T47D (cell line): ENCODE results near the gene HABP4.

Source experiments
- DNase-seq, 2 experiments: peaks; one replicate each; pipeline versions ENCODE4 v3.0.0 to v3.0.0-alpha.2; 2011 to 2012; ENCODE audit warnings: low read depth in 1 of 2, low spot score in 1 of 2
- JUND ChIP-seq: IDR thresholded peaks from 2 replicates; pipeline ENCODE4 v1.6.1; 2012; ENCODE audit warnings: low read depth
- in situ Hi-C: cut with HindIII; loops from 2 replicates; pipeline ENCODE4 v1.10.0; 2016; ENCODE audit warnings: low sequenced_read_pairs, low pct_unique_long_range_greater_than_20kb

The HABP4 gene

GRCh38 chr9:96449845-96450612 is at the start of gene HABP4:
HABP4 (plus strand) TSS chr9:96450169; CDS start chr9:96450280, 111 bp downstream.
- in situ Hi-C loops = no loop called here
- DNase-seq = peak; percentile 92 to 95
- TF ChIP-seq JUND = no peak

GRCh38 chr9:96408409-96409280 is 41.3 kb upstream of the HABP4 start:
- TF ChIP-seq JUND = no peak
- in situ Hi-C loops = no loop called here
- peak in 1 of 2 experiments; percentile 49 for DNase-seq

GRCh38 chr9:96411129-96411838 is 38.7 kb upstream of the HABP4 start:
- in situ Hi-C loops = no loop called here
- TF ChIP-seq JUND = no peak
- no peak for DNase-seq

GRCh38 chr9:96412174-96412913 is 37.6 kb upstream of the HABP4 start:
- DNase-seq = no peak
- in situ Hi-C loops = no loop called here
- no peak for TF ChIP-seq JUND

GRCh38 chr9:96413302-96414221 is 36.4 kb upstream of the HABP4 start:
- in situ Hi-C loops = no loop called here
- peak in 1 of 2 experiments; percentile 37 for DNase-seq
- no peak for TF ChIP-seq JUND

- in situ Hi-C loops = no loop called here
- no peak for TF ChIP-seq JUND
- DNase-seq = peak; percentile 55 to 85
Observed at GRCh38 chr9:96417051-96417586, 32.9 kb upstream of the HABP4 start.

GRCh38 chr9:96417661-96418082 is 32.3 kb upstream of the HABP4 start:
- DNase-seq = no peak
- TF ChIP-seq JUND = no peak
- in situ Hi-C loops = no loop called here

- TF ChIP-seq JUND = no peak
- peak; percentile 82 to 97 for DNase-seq
- in situ Hi-C loops = no loop called here
Observed at GRCh38 chr9:96418083-96418919, 31.7 kb upstream of the HABP4 start, which contains the start of gene ZNF367. ZNF367 (minus strand) TSS chr9:96418370; CDS start chr9:96418032, 338 bp downstream.

GRCh38 chr9:96418920-96419690 is 30.9 kb upstream of the HABP4 start:
- in situ Hi-C loops = no loop called here
- no peak for TF ChIP-seq JUND
- peak; percentile 24 to 67 for DNase-seq
